ENCODE data around the gene GAL3ST2. TPM values are rescaled to one million over a fixed set of nuclear protein-coding genes. Genes with fewer than 3 reads are reported as not detected.
A peak's percentile ranks its signal among the peaks of the same experiment; 100 is the strongest.

The GAL3ST2 gene
- total RNA-seq, 2 experiments from 2014 or later, result 1.5 to 1.9 TPM

DNA sequence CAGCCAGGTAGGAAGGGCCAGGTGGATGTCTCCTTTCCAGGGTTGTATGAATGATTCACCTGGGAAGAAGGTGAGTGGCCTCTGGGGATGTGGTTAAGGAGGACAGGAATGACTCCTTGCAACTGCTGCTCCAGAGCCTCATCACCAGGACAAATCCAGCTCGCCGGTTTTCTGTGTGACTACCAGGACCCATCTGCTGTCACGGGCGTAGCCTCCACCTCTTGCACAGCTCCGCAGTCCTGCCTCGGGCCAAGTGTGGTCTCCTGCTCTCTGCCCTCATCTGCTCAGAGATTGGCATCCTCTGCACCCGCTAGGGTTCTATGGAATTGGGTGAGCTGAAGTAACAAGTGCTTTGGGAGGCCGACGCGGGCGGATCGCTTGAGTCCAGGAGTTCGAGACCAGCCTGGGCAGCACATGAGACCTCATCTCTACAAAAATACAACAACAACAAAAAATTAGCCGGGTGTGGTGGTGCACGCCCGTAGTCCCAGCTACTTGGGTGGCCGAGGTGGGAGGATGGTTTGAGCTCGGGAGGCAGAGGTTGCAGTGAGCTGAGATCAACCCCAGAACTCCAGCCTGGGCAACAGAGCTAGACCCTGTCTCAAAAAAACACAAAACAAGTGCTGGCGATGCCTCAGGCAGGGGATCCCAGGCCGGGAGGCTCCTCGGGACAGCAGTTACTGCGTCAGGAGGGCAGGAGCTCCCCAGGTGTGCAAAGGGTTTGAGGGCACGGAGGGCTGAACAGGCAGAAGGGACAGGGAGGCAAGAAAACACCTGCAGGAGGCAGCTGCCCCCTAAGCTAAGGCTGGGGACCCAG, 43.0 kb upstream of the GAL3ST2 start:
- TF ChIP-seq, protein P1, sequence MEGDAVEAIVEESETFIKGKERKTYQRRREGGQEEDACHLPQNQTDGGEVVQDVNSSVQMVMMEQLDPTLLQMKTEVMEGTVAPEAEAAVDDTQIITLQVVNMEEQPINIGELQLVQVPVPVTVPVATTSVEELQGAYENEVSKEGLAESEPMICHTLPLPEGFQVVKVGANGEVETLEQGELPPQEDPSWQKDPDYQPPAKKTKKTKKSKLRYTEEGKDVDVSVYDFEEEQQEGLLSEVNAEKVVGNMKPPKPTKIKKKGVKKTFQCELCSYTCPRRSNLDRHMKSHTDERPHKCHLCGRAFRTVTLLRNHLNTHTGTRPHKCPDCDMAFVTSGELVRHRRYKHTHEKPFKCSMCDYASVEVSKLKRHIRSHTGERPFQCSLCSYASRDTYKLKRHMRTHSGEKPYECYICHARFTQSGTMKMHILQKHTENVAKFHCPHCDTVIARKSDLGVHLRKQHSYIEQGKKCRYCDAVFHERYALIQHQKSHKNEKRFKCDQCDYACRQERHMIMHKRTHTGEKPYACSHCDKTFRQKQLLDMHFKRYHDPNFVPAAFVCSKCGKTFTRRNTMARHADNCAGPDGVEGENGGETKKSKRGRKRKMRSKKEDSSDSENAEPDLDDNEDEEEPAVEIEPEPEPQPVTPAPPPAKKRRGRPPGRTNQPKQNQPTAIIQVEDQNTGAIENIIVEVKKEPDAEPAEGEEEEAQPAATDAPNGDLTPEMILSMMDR (IDR thresholded peaks at IDR 0.05), result no peak
- H3K4me1 ChIP-seq (ENCODE audit: insufficient read depth, low read length), result peaks cover 42% of the 10 kb centered on the region
- ChIA-PET POLR2A (interaction anchor here (0.9 to 4.4 kb wide), 13 partner anchors 20 to 1168 kb away, joined by 3 to 49 read pairs (median 6); partner anchors contain the start of genes DTYMK, HDLBP, ING5 and SEPTIN2), CTCF (interaction anchor here (1.6 to 4.1 kb wide), 2 partner anchors 29 to 31 kb away, joined by 6 to 19 read pairs; partner anchors contain the start of gene ING5)
- Mint-ChIP-seq H3K4me3 (peak overlapping the region; percentile 77), H3K27ac (peak overlapping the region; percentile 65), H3K9me3 (no peaks in the 10 kb centered on the region), H3K36me3 (ENCODE audit: low read depth) (no peaks in the 10 kb centered on the region), H3K4me1 (ENCODE audit: low read depth) (peaks cover 10% of the 10 kb centered on the region), H3K27me3 (no peaks in the 10 kb centered on the region)
- peaks cover 5% of the 10 kb centered on the region for H3K36me3 ChIP-seq (ENCODE audit: insufficient read depth, low read length)
- H3K9me3 ChIP-seq (ENCODE audit: control insufficient read depth in 1 of 2, insufficient read depth in 1 of 2, low read length in 2 of 2), result no peaks in the 10 kb centered on the region
- peak overlapping the region; percentile 45 for H3K4me3 ChIP-seq (ENCODE audit: low read length)
- ATAC-seq (ENCODE audit: poor library complexity) (no peak), DNase-seq (peak in 2 of 14 experiments; percentile 18 to 40)
- no peaks in the 10 kb centered on the region for H3K27me3 ChIP-seq (ENCODE audit: control insufficient read depth in 1 of 2, insufficient read depth in 2 of 2, low read length in 2 of 2)
- H3K27ac ChIP-seq (ENCODE audit: low read depth in 1 of 2, low read length in 2 of 2), result no peak overlapping the region
- intact Hi-C loops (cut with DNase I, micrococcal nuclease), result loop anchor here (1.0 to 10.0 kb wide), 9 partner anchors 31 to 881 kb away; partner anchors contain the start of genes ING5 (in 2 of the 2), ATG4B (in 1 of the 2), DTYMK (in 1 of the 2) and FARP2 (in 1 of the 2)

DNA sequence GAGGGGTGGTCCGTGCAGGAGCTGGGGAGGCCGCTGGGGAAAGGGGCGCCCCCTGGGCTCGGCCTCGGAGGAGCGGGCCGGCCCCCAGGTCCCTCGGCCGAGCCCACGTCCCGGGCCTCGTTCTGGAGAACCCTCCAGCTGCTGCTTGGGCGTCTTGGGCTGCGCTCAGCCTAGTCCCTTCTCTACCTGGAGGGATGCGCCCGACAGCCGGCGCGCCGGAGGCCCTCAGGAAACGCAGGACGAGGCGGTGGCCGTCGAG, 42.5 kb upstream of the GAL3ST2 start:
- Mint-ChIP-seq H3K4me3 (peak overlapping the region; percentile 67), H3K36me3 (ENCODE audit: low read depth) (no peaks in the 10 kb centered on the region), H3K9me3 (no peaks in the 10 kb centered on the region), H3K27me3 (no peaks in the 10 kb centered on the region), H3K4me1 (ENCODE audit: low read depth) (peaks cover 10% of the 10 kb centered on the region), H3K27ac (peak overlapping the region; percentile 65)
- ATAC-seq (ENCODE audit: poor library complexity) (no peak), DNase-seq (no peak)
- intact Hi-C loops (cut with DNase I, micrococcal nuclease), result loop anchor here (1.0 to 10.0 kb wide), 9 partner anchors 32 to 882 kb away; partner anchors contain the start of genes ING5 (in 2 of the 2), ATG4B (in 1 of the 2), DTYMK (in 1 of the 2) and FARP2 (in 1 of the 2)
- Histone ChIP-seq H3K36me3 (ENCODE audit: insufficient read depth, low read length) (peaks cover 9% of the 10 kb centered on the region), H3K4me1 (ENCODE audit: insufficient read depth, low read length) (peaks cover 43% of the 10 kb centered on the region), H3K27me3 (ENCODE audit: control insufficient read depth in 1 of 2, insufficient read depth in 2 of 2, low read length in 2 of 2) (no peaks in the 10 kb centered on the region), H3K9me3 (ENCODE audit: control insufficient read depth in 1 of 2, insufficient read depth in 1 of 2, low read length in 2 of 2) (no peaks in the 10 kb centered on the region), H3K27ac (ENCODE audit: low read depth in 1 of 2, low read length in 2 of 2) (no peak overlapping the region), H3K4me3 (ENCODE audit: low read length) (peak overlapping the region; percentile 45)
- TF ChIP-seq, protein P1 (IDR thresholded peaks at IDR 0.05), result no peak
- ChIA-PET POLR2A (interaction anchor here (0.8 to 4.4 kb wide), 14 partner anchors 20 to 1169 kb away, joined by 3 to 49 read pairs (median 5); partner anchors contain the start of genes DTYMK, HDLBP, ING5 and SEPTIN2), CTCF (interaction anchor here (0.9 to 4.1 kb wide), 3 partner anchors 29 to 55 kb away, joined by 4 to 19 read pairs (median 6); partner anchors contain the start of gene ING5)

DNA sequence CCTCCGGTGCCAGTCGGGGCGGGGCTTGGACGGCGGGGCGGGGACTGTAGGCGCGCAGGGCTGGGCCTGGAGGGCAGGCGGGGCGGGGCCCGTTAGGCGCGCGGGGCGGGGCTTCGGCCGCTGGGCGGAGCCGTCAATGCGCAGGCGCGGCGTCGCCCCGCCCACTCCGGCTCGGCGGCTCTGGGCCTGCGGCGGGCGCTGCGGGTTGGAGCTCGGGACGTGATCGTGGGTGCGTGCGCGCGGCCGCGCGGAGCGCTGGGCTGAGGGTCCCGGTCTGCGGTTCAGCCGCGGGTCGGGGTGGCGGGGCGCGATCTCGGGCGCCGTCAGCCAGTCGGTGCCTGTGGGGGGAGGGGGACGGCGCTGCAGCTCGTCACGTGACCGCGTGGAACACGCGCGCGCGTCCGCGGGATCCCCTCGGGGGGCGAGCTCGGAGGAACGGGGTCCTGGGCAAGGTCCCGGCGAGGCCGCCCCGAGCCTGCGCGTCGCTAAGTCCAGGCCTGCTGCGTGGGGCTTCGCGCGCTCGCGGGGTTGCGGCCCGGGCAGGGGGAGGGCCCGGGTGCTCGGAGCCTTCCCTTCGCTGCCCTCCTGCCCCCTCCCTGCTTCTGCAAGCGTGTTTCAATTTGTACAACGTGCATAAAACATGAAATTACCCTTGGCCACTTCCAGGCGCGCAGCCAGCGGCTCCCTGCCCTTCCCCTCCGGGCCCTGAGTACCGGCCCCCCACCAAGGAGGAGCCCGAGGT, 42.0 kb upstream of the GAL3ST2 start, which contains the start of gene D2HGDH:
D2HGDH (plus strand) TSS at position 164 of the 742 bp plus-strand sequence. CDS start 595 bp downstream, outside the sequence.
- intact Hi-C loops (cut with DNase I, micrococcal nuclease), result loop anchor here (1.0 to 10.0 kb wide), 11 partner anchors 32 to 882 kb away; partner anchors contain the start of genes DTYMK (in 2 of the 2), ING5 (in 2 of the 2), ATG4B (in 1 of the 2) and FARP2 (in 1 of the 2)
- Mint-ChIP-seq H3K4me1 (ENCODE audit: low read depth) (peaks cover 12% of the 10 kb centered on the region), H3K4me3 (peak within 1 kb of the TSS; percentile 85), H3K9me3 (no peaks in the 10 kb centered on the region), H3K27ac (peak within 1 kb of the TSS; percentile 65), H3K36me3 (ENCODE audit: low read depth) (no peaks in the 10 kb centered on the region), H3K27me3 (no peaks in the 10 kb centered on the region)
- Histone ChIP-seq H3K9me3 (ENCODE audit: control insufficient read depth in 1 of 2, insufficient read depth in 1 of 2, low read length in 2 of 2) (no peaks in the 10 kb centered on the region), H3K27ac (ENCODE audit: low read depth in 1 of 2, low read length in 2 of 2) (peak within 1 kb of the TSS in 1 of 2 donors; percentile 71), H3K27me3 (ENCODE audit: control insufficient read depth in 1 of 2, insufficient read depth in 2 of 2, low read length in 2 of 2) (no peaks in the 10 kb centered on the region), H3K4me3 (ENCODE audit: low read length) (peak within 1 kb of the TSS; percentile 71), H3K36me3 (ENCODE audit: insufficient read depth, low read length) (peaks cover 11% of the 10 kb centered on the region), H3K4me1 (ENCODE audit: insufficient read depth, low read length) (peaks cover 48% of the 10 kb centered on the region)
- TF ChIP-seq, protein P1 (IDR thresholded peaks at IDR 0.05), result no peak
- DNase-seq, result peak; percentile 86 to 98 (median 94)
- ATAC-seq (ENCODE audit: poor library complexity), result peak; percentile 92
- ChIA-PET CTCF (interaction anchor here (0.9 to 4.1 kb wide), 3 partner anchors 28 to 54 kb away, joined by 4 to 19 read pairs (median 6); partner anchors contain the start of gene ING5), POLR2A (interaction anchor here (0.8 to 4.4 kb wide), 15 partner anchors 21 to 1169 kb away, joined by 3 to 49 read pairs (median 4); partner anchors contain the start of genes DTYMK, HDLBP, ING5 and SEPTIN2)
